ENCODE data around the gene TPR. TPM values are rescaled to one million over a fixed set of nuclear protein-coding genes. Genes with fewer than 3 reads are reported as not detected.

TPR gene
- total and polyA plus RNA-seq, 2 of the 8 experiments (the other 6 are each of a cell fraction or from before 2014, with no cell fraction given), result 57.1 to 102 TPM

DNA sequence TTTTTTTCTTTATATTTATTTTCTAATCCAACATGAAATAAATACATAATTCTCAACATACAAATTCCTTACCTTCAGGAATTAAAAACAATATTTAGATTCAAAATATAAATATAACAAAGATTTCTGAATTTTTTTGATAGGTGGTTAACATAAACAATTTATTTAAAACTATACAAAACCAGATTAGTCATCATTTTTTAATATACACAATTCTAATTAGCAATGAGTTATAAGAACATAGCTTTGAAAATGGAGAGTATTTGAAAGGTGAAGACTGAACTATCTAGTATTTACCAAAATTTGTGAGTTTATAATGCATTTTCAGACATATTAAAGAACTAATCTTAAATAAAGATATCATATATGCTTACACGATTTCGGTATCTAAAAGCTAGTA is 37.5 kb downstream of the TPR start (continued):
- TF ChIP-seq CBX8 (IDR thresholded peaks at IDR 0.05; ENCODE audit: borderline replicate concordance, low read depth, low read length) (no peak), HDAC6 (IDR thresholded peaks at IDR 0.05; ENCODE audit: low read depth, low read length) (no peak), GABPA (IDR thresholded peaks at IDR 0.05; ENCODE audit: borderline replicate concordance, insufficient read depth, low read length) (no peak), FOSL1 (IDR thresholded peaks at IDR 0.05; ENCODE audit: insufficient read depth, low read depth, low read length) (no peak)
